Dedifferentiated amniotic fluid mesenchymal stem cell (primary cell): ENCODE data around the gene EIF1AD.
A peak's percentile ranks its signal among the peaks of the same experiment; 100 is the strongest.
"Not testable (repeated sequence)": the region's sequence is repeated elsewhere in the genome, so short reads cannot be mapped to it uniquely, and the experiment has no call there.

ENCODE experiments used
- DNase-seq: peaks from one replicate; pipeline ENCODE4 v3.0.0-alpha.2; 2016; ENCODE audit errors: extremely low spot score

The EIF1AD gene

GRCh38 chr11:66022401-66023185 lies 20.6 kb upstream of the EIF1AD start:
- no peak for DNase-seq

- DNase-seq = peak; percentile 51
Observed at GRCh38 chr11:66020618-66021357, 18.8 kb upstream of the EIF1AD start.

- DNase-seq = no peak
Observed at GRCh38 chr11:66020212-66020611, 18.3 kb upstream of the EIF1AD start.

GRCh38 chr11:66017321-66017720 lies 15.4 kb upstream of the EIF1AD start:
- DNase-seq = no peak

- DNase-seq = no peak
Observed at GRCh38 chr11:66016793-66017177, 14.8 kb upstream of the EIF1AD start.

GRCh38 chr11:66015936-66016792 lies 14.2 kb upstream of the EIF1AD start:
- DNase-seq = no peak

GRCh38 chr11:66015454-66015881 lies 13.5 kb upstream of the EIF1AD start:
- DNase-seq = peak; percentile 17

GRCh38 chr11:66014804-66015453 lies 13.0 kb upstream of the EIF1AD start:
- no peak for DNase-seq

- no peak for DNase-seq
Observed at GRCh38 chr11:66013762-66014100, 11.8 kb upstream of the EIF1AD start.

- no peak for DNase-seq
Observed at GRCh38 chr11:66012946-66013761, 11.2 kb upstream of the EIF1AD start.

- no peak for DNase-seq
Observed at GRCh38 chr11:66012371-66012945, 10.5 kb upstream of the EIF1AD start.

- no peak for DNase-seq
Observed at GRCh38 chr11:66011785-66012303, 9.9 kb upstream of the EIF1AD start, which contains the start of gene CST6. Gene CST6 (plus strand): TSS chr11:66012008. CDS start chr11:66012045, 37 bp downstream.

- DNase-seq = no peak
Observed at GRCh38 chr11:66011239-66011784, 9.4 kb upstream of the EIF1AD start.

- DNase-seq = not testable (repeated sequence)
Observed at GRCh38 chr11:66010036-66010435, 8.1 kb upstream of the EIF1AD start.

- no peak for DNase-seq
Observed at GRCh38 chr11:66008468-66009101, 6.6 kb upstream of the EIF1AD start.

- no peak for DNase-seq
Observed at GRCh38 chr11:66008095-66008467, 6.1 kb upstream of the EIF1AD start.

- no peak for DNase-seq
Observed at GRCh38 chr11:66007201-66007634, 5.3 kb upstream of the EIF1AD start.

- no peak for DNase-seq
Observed at GRCh38 chr11:66006891-66007176, 4.9 kb upstream of the EIF1AD start.

- no peak for DNase-seq
Observed at GRCh38 chr11:66006134-66006890, 4.4 kb upstream of the EIF1AD start.
